ENCODE results near the gene GLCCI1.

The GLCCI1 gene

GRCh38 chr7:7962851-7963250 is 5.7 kb upstream of the GLCCI1 start:
- DNase-seq (ENCODE audit: low read depth, low spot score), result no peak

- no peak for DNase-seq (ENCODE audit: low read depth, low spot score)
Measured at GRCh38 chr7:7964250-7964649, 4.3 kb upstream of the GLCCI1 start.

- DNase-seq (ENCODE audit: low read depth, low spot score), result no peak
Measured at GRCh38 chr7:7964691-7965090, 3.9 kb upstream of the GLCCI1 start.

GRCh38 chr7:7965301-7965700 is 3.3 kb upstream of the GLCCI1 start:
- DNase-seq (ENCODE audit: low read depth, low spot score), result no peak

- DNase-seq (ENCODE audit: low read depth, low spot score), result no peak
Measured at GRCh38 chr7:7966141-7966734, 2.4 kb upstream of the GLCCI1 start.

GRCh38 chr7:7967886-7968543 is 581 bp upstream of the GLCCI1 start:
- DNase-seq (ENCODE audit: low read depth, low spot score), result no peak

GRCh38 chr7:7969306-7970236 is 975 bp downstream of the GLCCI1 start:
- DNase-seq (ENCODE audit: low read depth, low spot score), result peak; percentile 4

- no peak for DNase-seq (ENCODE audit: low read depth, low spot score)
Measured at GRCh38 chr7:7970237-7970530, 1.6 kb downstream of the GLCCI1 start.

- no peak for DNase-seq (ENCODE audit: low read depth, low spot score)
Measured at GRCh38 chr7:7970531-7971307, 2.1 kb downstream of the GLCCI1 start.

GRCh38 chr7:7971308-7972040 is 2.9 kb downstream of the GLCCI1 start:
- DNase-seq (ENCODE audit: low read depth, low spot score), result no peak

GRCh38 chr7:7972128-7972527 is 3.5 kb downstream of the GLCCI1 start:
- DNase-seq (ENCODE audit: low read depth, low spot score), result no peak

GRCh38 chr7:7972922-7973594 is 4.5 kb downstream of the GLCCI1 start:
- no peak for DNase-seq (ENCODE audit: low read depth, low spot score)

GRCh38 chr7:7976677-7977076 is 8.1 kb downstream of the GLCCI1 start:
- no peak for DNase-seq (ENCODE audit: low read depth, low spot score)

GRCh38 chr7:7977774-7978173 is 9.2 kb downstream of the GLCCI1 start:
- DNase-seq (ENCODE audit: low read depth, low spot score), result no peak

GRCh38 chr7:7978860-7979259 is 10.3 kb downstream of the GLCCI1 start:
- no peak for DNase-seq (ENCODE audit: low read depth, low spot score)

GRCh38 chr7:7979558-7979957 is 11.0 kb downstream of the GLCCI1 start:
- no peak for DNase-seq (ENCODE audit: low read depth, low spot score)

- DNase-seq (ENCODE audit: low read depth, low spot score), result no peak
Measured at GRCh38 chr7:7980134-7980533, 11.5 kb downstream of the GLCCI1 start.

GRCh38 chr7:7982904-7983303 is 14.3 kb downstream of the GLCCI1 start:
- DNase-seq (ENCODE audit: low read depth, low spot score), result no peak

GRCh38 chr7:7984424-7984823 is 15.8 kb downstream of the GLCCI1 start:
- no peak for DNase-seq (ENCODE audit: low read depth, low spot score)

- no peak for DNase-seq (ENCODE audit: low read depth, low spot score)
Measured at GRCh38 chr7:7988706-7989105, 20.1 kb downstream of the GLCCI1 start.

GRCh38 chr7:7989133-7989532 is 20.5 kb downstream of the GLCCI1 start:
- DNase-seq (ENCODE audit: low read depth, low spot score), result no peak
